Breast epithelium (tissue), 4 donors: Measurements from ENCODE around the gene HIVEP3. TPM values are rescaled to one million over a fixed set of nuclear protein-coding genes. Genes with fewer than 3 reads are reported as not detected.
A peak's percentile ranks its signal among the peaks of the same experiment; 100 is the strongest.

Source experiments
- DNase-seq, 2 donors: peaks; one replicate each; pipeline ENCODE4 v3.0.0-alpha.2; 2019; ENCODE audit warnings: low spot score in 2 of 2
- H3K27ac ChIP-seq, 2 donors: fragments of 200-600 bp; sonication (generic) in 1 of 2; one replicate each; pipeline ENCODE4 v1.5.1; 2016 to 2019; ENCODE audit warnings: mild to moderate bottlenecking in 1 of 2
- H3K27me3 ChIP-seq, 2 donors: fragments of 200-600 bp; sonication (generic) in 1 of 2; one replicate each; pipeline versions ENCODE4 v1.5.1 to v1.6.0; 2017 to 2019; ENCODE audit warnings: control low read depth in 1 of 2, mild to moderate bottlenecking in 1 of 2
- H3K36me3 ChIP-seq: fragments of 200-600 bp; one replicate; pipeline ENCODE4 v1.5.1; 2019
- H3K4me1 ChIP-seq, 2 donors: fragments of 200-600 bp; sonication (generic); one replicate each; pipeline ENCODE4 v1.5.1; 2016 to 2019; ENCODE audit warnings: control low read depth in 1 of 2
- H3K4me3 ChIP-seq, 3 donors: fragments of 200-600 bp; sonication (generic); 1 replicate in 2 of 3; 2 replicates in 1 of 3; pipeline ENCODE4 v1.5.1; 2016 to 2019; ENCODE audit warnings: mild to moderate bottlenecking in 3 of 3, moderate library complexity in 2 of 3
- H3K9me3 ChIP-seq, 2 donors: fragments of 200-600 bp; sonication (generic) in 1 of 2; one replicate each; pipeline ENCODE4 v1.5.1; 2016 to 2019; ENCODE audit warnings: control low read depth in 1 of 2
- CTCF ChIP-seq, 3 donors: fragments of 450-650 bp; IDR thresholded peaks; one replicate each; pipeline ENCODE4 v1.5.1; 2016 to 2017; ENCODE audit warnings: antibody characterized with exemption in 3 of 3, mild to moderate bottlenecking in 3 of 3, moderate library complexity in 3 of 3
- POLR2A ChIP-seq: fragments of 450-650 bp; IDR thresholded peaks from one replicate; pipeline ENCODE4 v1.6.1; 2016; ENCODE audit warnings: antibody characterized with exemption, mild to moderate bottlenecking, moderate library complexity
- POLR2AphosphoS5 ChIP-seq, 3 donors: sonication (generic); formaldehyde crosslinking; IDR thresholded peaks; one replicate each; pipeline ENCODE4 v1.6.1; 2017; ENCODE audit warnings: antibody characterized with exemption in 3 of 3
- intact Hi-C: fragments of 100-400 bp; cut with DNase I; formaldehyde crosslinking; loops from one replicate; pipeline ENCODE4 v1.15.1; 2023; ENCODE audit warnings: low total_unique reads
- total RNA-seq, 3 donors: library from RNA; depleted of rRNA; stranded (reverse); fragments of >200 nt; gene quantifications; one replicate each; pipeline ENCODE4 v1.1.0, GENCODE V29; 2016

Gene HIVEP3
- total RNA-seq, 3 donors from 2014 or later, result 3.5 to 13.5 (median 9.2) TPM

DNA sequence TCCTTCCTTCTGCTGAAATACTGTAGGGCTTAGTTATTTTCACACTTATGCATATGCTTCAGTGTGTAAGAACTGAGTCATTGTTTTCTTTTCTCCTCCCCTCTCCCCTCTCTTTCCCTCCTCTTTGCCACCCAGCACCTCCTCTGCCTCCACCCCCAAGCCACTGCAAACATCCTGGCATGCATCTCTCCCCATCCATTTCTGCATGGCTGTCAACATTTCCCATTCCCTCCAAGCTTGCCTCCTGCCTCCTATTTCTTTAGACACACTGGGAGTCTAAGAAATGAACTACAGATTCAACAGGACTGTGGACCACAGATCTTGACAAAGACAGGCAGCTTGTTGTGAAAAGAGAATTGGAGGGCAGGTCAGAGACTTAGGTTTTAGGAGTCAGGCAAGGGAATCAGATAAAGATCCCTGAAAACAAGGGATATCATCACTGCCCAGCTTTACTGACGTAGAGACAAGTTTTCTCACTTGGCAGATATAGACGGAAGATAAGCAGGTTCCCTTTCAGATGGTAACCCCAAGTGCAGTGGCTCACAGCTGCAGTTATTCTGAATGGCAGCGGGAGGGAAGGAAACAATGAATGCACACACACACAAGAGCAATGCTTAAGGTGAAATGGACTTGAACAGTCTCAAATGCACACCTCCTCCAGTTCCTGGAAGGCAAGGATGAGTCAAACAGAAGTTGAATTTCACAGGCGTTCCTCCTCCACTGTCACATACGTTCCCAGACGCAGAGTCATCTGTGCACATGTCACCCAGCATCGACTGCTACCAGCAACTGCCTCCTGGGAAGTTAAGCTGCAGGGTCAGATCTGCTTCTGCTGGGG, 56.1 kb downstream of the HIVEP3 start:
- peak overlapping the region in 1 of 2 donors; percentile 38 for H3K27ac ChIP-seq
- no peaks in the 10 kb centered on the region for H3K9me3 ChIP-seq
- H3K4me3 ChIP-seq, result no peak overlapping the region
- H3K4me1 ChIP-seq, result peaks cover 0 to 11% of the 10 kb centered on the region in 2 donors
- no peaks in the 10 kb centered on the region for H3K27me3 ChIP-seq
- intact Hi-C loops, result no loop called here
- no peaks in the 10 kb centered on the region for H3K36me3 ChIP-seq
- no peak for DNase-seq
- TF ChIP-seq CTCF (IDR thresholded peaks at IDR 0.05) (no peak), POLR2AphosphoS5 (IDR thresholded peaks at IDR 0.05) (no peak), POLR2A (no peak)

- H3K4me1 ChIP-seq, result peaks cover 0 to 13% of the 10 kb centered on the region in 2 donors
- H3K4me3 ChIP-seq, result no peak overlapping the region
- DNase-seq, result no peak
- H3K9me3 ChIP-seq, result no peaks in the 10 kb centered on the region
- H3K27me3 ChIP-seq, result no peaks in the 10 kb centered on the region
- no peak overlapping the region for H3K27ac ChIP-seq
- H3K36me3 ChIP-seq, result no peaks in the 10 kb centered on the region
- intact Hi-C loops, result no loop called here
- TF ChIP-seq POLR2AphosphoS5 (IDR thresholded peaks at IDR 0.05) (no peak), CTCF (IDR thresholded peaks at IDR 0.05) (no peak), POLR2A (no peak)
These were observed 57.0 kb downstream of the HIVEP3 start for GRCh38 chr1:41861535-41862383.

DNA sequence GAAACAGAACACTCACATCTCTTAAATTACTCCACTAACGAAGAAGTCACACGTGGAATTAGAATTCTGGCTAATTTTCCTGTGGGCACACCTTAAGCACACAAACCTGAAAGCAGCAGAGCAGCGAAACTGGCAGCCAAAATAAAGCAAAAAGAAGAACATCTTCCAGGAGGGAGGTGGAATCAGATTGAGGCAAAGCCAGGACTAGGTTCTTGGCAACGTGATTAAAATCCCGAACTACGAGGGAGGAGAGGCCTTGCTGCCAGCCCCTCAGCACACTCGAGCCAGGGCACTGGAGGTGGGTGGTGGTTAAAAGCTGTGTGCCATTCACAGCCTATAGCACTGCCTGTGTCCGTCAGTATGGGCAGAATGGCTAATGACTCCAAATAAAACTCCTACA, 58.0 kb downstream of the HIVEP3 start:
- Histone ChIP-seq H3K4me1 (peaks cover 2 to 18% of the 10 kb centered on the region in 2 donors), H3K27ac (peak overlapping the region; percentile 26 to 27), H3K4me3 (no peak overlapping the region), H3K9me3 (no peaks in the 10 kb centered on the region), H3K36me3 (no peaks in the 10 kb centered on the region), H3K27me3 (no peaks in the 10 kb centered on the region)
- DNase-seq, result no peak
- intact Hi-C loops, result no loop called here
- TF ChIP-seq CTCF (IDR thresholded peaks at IDR 0.05) (no peak), POLR2AphosphoS5 (IDR thresholded peaks at IDR 0.05) (no peak), POLR2A (no peak)

- DNase-seq, result no peak
- Histone ChIP-seq H3K36me3 (no peaks in the 10 kb centered on the region), H3K4me1 (peaks cover 3 to 18% of the 10 kb centered on the region in 2 donors), H3K27me3 (no peaks in the 10 kb centered on the region), H3K27ac (peak overlapping the region in 1 of 2 donors; percentile 26), H3K9me3 (no peaks in the 10 kb centered on the region), H3K4me3 (no peak overlapping the region)
- TF ChIP-seq CTCF (IDR thresholded peaks at IDR 0.05) (no peak), POLR2AphosphoS5 (IDR thresholded peaks at IDR 0.05) (no peak), POLR2A (no peak)
- intact Hi-C loops, result no loop called here
These were observed 58.5 kb downstream of the HIVEP3 start for GRCh38 chr1:41860214-41860613.

DNA sequence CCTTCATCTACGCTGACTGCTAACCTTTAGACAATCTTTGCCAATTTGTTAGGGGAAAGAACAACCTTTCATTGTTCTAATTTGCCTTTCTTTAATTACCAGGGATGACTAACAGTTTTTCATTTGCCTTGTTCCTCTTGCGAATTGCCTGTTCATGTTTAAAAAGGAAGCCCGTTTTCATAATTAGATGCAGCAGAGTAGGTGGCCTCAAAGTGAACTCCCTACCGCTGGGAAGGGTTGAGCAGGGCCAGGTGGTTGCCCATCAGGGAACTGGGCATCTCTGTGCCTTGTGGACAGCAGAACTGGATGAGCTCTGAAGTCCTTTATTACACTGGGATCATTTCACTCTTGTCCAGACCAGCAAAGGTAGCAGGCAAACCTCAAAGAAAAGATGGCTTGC, 59.0 kb downstream of the HIVEP3 start:
- TF ChIP-seq CTCF (IDR thresholded peaks at IDR 0.05) (no peak), POLR2AphosphoS5 (IDR thresholded peaks at IDR 0.05) (no peak), POLR2A (no peak)
- peak overlapping the region in 1 of 2 donors; percentile 26 for H3K27ac ChIP-seq
- peaks cover 3 to 18% of the 10 kb centered on the region in 2 donors for H3K4me1 ChIP-seq
- H3K36me3 ChIP-seq, result no peaks in the 10 kb centered on the region
- H3K27me3 ChIP-seq, result no peaks in the 10 kb centered on the region
- DNase-seq, result no peak
- H3K4me3 ChIP-seq, result no peak overlapping the region
- H3K9me3 ChIP-seq, result no peaks in the 10 kb centered on the region
- intact Hi-C loops, result no loop called here
